Caco-2 (cell line): ENCODE data around the gene GP5. TPM values are rescaled to one million over a fixed set of nuclear protein-coding genes. Genes with fewer than 3 reads are reported as not detected.

Experiments
- BruUV-seq: library from RNA; stranded (reverse); fragments of 400-500 nt; replicated peaks from 2 replicates; lab custom pipeline; 2021; lab: Mats Ljungman, UMichigan
- CTCF ChIA-PET: fragments of 300-600 bp; sonication (Branson Sonifier 250); formaldehyde crosslinking; loops from one replicate; lab custom pipeline; 2022; ENCODE audit warnings: antibody characterized with exemption; lab: Charles Lee
- POLR2A ChIA-PET: fragments of 300-600 bp; sonication (Branson Sonifier 250); formaldehyde crosslinking; loops from one replicate; lab custom pipeline; 2022; ENCODE audit warnings: antibody characterized with exemption; lab: Charles Lee
- DNase-seq, 2 experiments: peaks; one replicate each; pipeline versions ENCODE4 v3.0.0 to v3.0.0-alpha.2; 2020 to 2022
- H3K27me3 ChIP-seq: replicated peaks from 2 replicates; pipeline ENCODE4 v1.6.0; 2011; ENCODE audit warnings: low read length; ENCODE audit not compliant: control insufficient read depth, insufficient read depth
- H3K36me3 ChIP-seq: 2 replicates; pipeline ENCODE4 v1.5.1; 2011; ENCODE audit warnings: low read length; ENCODE audit not compliant: control insufficient read depth, insufficient read depth
- H3K4me1 ChIP-seq: fragments of 250-450 bp; sonication (Bioruptor Pico); 2 replicates; pipeline ENCODE4 v1.5.1; 2020; ENCODE audit warnings: mild to moderate bottlenecking
- H3K4me3 ChIP-seq: 2 replicates; pipeline ENCODE4 v1.5.1; 2011; ENCODE audit warnings: low read depth, mild to moderate bottlenecking, control low read depth, low read length
- H3K9me3 ChIP-seq: fragments of 250-450 bp; sonication (Bioruptor Pico); 2 replicates; pipeline ENCODE4 v1.5.1; 2020; ENCODE audit warnings: mild to moderate bottlenecking, moderate library complexity
- H3K27ac Mint-ChIP-seq: one replicate; pipeline ENCODE4 v1.8.0; 2022; ENCODE audit warnings: mixed read lengths; ENCODE audit not compliant: unreplicated experiment
- H3K27me3 Mint-ChIP-seq: one replicate; pipeline ENCODE4 v1.8.0; 2022; ENCODE audit warnings: mixed read lengths; ENCODE audit not compliant: insufficient read depth, unreplicated experiment
- H3K36me3 Mint-ChIP-seq: one replicate; pipeline ENCODE4 v1.8.0; 2022; ENCODE audit warnings: mild to moderate bottlenecking, mixed read lengths; ENCODE audit not compliant: insufficient read depth, unreplicated experiment
- H3K4me1 Mint-ChIP-seq: one replicate; pipeline ENCODE4 v1.8.0; 2022; ENCODE audit warnings: low read depth, mixed read lengths; ENCODE audit not compliant: unreplicated experiment
- H3K4me3 Mint-ChIP-seq: one replicate; pipeline ENCODE4 v1.8.0; 2022; ENCODE audit warnings: mild to moderate bottlenecking, moderate library complexity, mixed read lengths; ENCODE audit not compliant: unreplicated experiment
- H3K9me3 Mint-ChIP-seq: one replicate; pipeline ENCODE4 v1.8.0; 2022; ENCODE audit warnings: mixed read lengths; ENCODE audit not compliant: unreplicated experiment
- intact Hi-C: fragments of 100-400 bp; cut with micrococcal nuclease; formaldehyde crosslinking; loops from one replicate; pipeline ENCODE4 v1.10.0; 2022; ENCODE audit not compliant: unreplicated experiment
- total RNA-seq: library from RNA; stranded (reverse); gene quantifications from 2 replicates; pipeline ENCODE4 v1.2.3, GENCODE V29; 2022
- TF ChIP-seq, protein P1 (sequence below), 2 experiments: fragments of 200-600 bp in 1 of 2; IDR thresholded peaks; 1 replicate in 1 of 2; 2 replicates in 1 of 2; pipeline versions ENCODE4 v1.5.1 to v1.8.0; 2011 to 2022; ENCODE audit warnings: antibody characterized with exemption in 1 of 2, control low read depth in 1 of 2, inconsistent platforms in 1 of 2, low read depth in 1 of 2, low read length in 1 of 2, mild to moderate bottlenecking in 1 of 2, moderate library complexity in 1 of 2; ENCODE audit not compliant: insufficient read depth in 1 of 2, severe bottlenecking in 1 of 2, unreplicated experiment in 1 of 2

The GP5 gene
- total RNA-seq, 1 experiment from 2014 or later, result 0.25 TPM

- Mint-ChIP-seq H3K9me3 (no peaks in the 10 kb centered on the region), H3K27ac (no peak overlapping the region), H3K27me3 (no peaks in the 10 kb centered on the region), H3K4me1 (peaks cover 7% of the 10 kb centered on the region), H3K36me3 (peaks cover 23% of the 10 kb centered on the region), H3K4me3 (no peak overlapping the region)
- ChIA-PET CTCF (no interaction called here), POLR2A (interaction anchor here (0.6 kb wide), 1 partner anchor 11 kb away, joined by 9 read pairs; no protein-coding TSS in a partner anchor)
- Histone ChIP-seq H3K4me1 (peaks cover 14% of the 10 kb centered on the region), H3K9me3 (no peaks in the 10 kb centered on the region), H3K36me3 (no peaks in the 10 kb centered on the region), H3K4me3 (no peak overlapping the region), H3K27me3 (no peaks in the 10 kb centered on the region)
- intact Hi-C loops, result loop anchor here (5.0 kb wide), 1 partner anchor 33 kb away; the partner anchor contains the start of gene LRRC15
- TF ChIP-seq, protein P1, sequence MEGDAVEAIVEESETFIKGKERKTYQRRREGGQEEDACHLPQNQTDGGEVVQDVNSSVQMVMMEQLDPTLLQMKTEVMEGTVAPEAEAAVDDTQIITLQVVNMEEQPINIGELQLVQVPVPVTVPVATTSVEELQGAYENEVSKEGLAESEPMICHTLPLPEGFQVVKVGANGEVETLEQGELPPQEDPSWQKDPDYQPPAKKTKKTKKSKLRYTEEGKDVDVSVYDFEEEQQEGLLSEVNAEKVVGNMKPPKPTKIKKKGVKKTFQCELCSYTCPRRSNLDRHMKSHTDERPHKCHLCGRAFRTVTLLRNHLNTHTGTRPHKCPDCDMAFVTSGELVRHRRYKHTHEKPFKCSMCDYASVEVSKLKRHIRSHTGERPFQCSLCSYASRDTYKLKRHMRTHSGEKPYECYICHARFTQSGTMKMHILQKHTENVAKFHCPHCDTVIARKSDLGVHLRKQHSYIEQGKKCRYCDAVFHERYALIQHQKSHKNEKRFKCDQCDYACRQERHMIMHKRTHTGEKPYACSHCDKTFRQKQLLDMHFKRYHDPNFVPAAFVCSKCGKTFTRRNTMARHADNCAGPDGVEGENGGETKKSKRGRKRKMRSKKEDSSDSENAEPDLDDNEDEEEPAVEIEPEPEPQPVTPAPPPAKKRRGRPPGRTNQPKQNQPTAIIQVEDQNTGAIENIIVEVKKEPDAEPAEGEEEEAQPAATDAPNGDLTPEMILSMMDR (IDR thresholded peaks at IDR 0.05; ENCODE audit: insufficient read depth in 1 of 2, low read depth in 1 of 2, low read length in 1 of 2, severe bottlenecking in 1 of 2, unreplicated experiment in 1 of 2), result no peak
- DNase-seq, result no peak
- BruUV-seq, result no TSS peak
Measured at GRCh38 chr3:194399874-194400411, 877 bp upstream of the GP5 start.

GRCh38 chr3:194397757-194398312 lies 1.2 kb downstream of the GP5 start:
- H3K27me3 ChIP-seq, result no peaks in the 10 kb centered on the region
- H3K36me3 ChIP-seq, result no peaks in the 10 kb centered on the region
- TF ChIP-seq, protein P1 (IDR thresholded peaks at IDR 0.05; ENCODE audit: insufficient read depth in 1 of 2, low read depth in 1 of 2, low read length in 1 of 2, severe bottlenecking in 1 of 2, unreplicated experiment in 1 of 2), result no peak
- DNase-seq, result no peak
- intact Hi-C loops, result no loop called here
- H3K4me3 ChIP-seq, result no peak overlapping the region
- H3K9me3 ChIP-seq, result no peaks in the 10 kb centered on the region
- Mint-ChIP-seq H3K27ac (no peak overlapping the region), H3K4me3 (no peak overlapping the region), H3K36me3 (peaks cover 14% of the 10 kb centered on the region), H3K9me3 (no peaks in the 10 kb centered on the region), H3K27me3 (no peaks in the 10 kb centered on the region), H3K4me1 (peaks cover 7% of the 10 kb centered on the region)
- POLR2A ChIA-PET, result no interaction called here
- CTCF ChIA-PET, result no interaction called here
- peaks cover 17% of the 10 kb centered on the region for H3K4me1 ChIP-seq
- BruUV-seq, result no TSS peak

DNA sequence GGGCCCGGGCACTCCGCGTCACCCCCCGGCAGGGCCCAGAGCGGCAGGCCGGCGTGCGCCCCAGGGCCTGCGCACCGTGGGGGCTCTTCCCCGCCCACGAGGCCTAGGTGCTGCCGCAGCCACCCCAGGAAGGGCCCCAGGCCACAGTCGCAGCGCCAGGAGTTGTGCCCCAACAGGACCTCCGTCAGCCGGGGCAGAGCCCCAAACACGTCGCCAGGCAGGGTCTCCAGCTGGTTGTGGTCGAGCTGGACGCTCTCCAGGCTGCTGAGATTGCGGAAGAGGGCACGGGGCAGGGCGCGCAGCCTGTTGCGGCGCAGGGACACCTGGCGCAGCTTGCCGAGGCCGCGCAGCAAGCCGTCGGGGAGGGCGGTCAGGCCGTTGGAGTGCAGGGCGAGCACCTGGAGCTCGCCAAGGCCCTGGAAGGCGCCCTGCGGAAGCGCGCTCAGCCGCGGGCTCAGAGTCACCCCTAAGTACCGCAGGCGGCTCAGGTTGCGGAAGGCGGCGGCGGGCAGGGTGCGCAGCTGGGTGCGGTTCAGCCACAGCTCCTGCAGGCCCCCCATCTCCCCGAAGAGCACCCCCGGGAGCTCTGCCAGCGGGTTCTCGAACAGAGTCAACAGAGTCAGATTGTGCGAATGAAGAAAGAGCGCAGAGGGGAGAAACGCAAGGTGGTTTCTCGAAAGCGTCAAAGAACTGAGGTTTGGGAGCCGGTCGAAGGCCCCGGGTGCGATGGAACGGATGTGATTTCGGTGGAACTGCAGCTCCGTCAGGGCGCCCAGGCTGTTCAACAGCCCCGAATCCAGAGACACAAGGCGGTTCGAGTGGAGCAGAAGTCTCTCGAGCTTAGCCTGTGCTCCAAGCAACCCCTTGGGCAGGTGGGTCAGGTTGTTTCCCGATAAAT lies 2.0 kb downstream of the GP5 start:
- Histone ChIP-seq H3K4me3 (no peak overlapping the region), H3K9me3 (no peaks in the 10 kb centered on the region), H3K27me3 (no peaks in the 10 kb centered on the region), H3K4me1 (peaks cover 17% of the 10 kb centered on the region), H3K36me3 (no peaks in the 10 kb centered on the region)
- ChIA-PET POLR2A (no interaction called here), CTCF (no interaction called here)
- Mint-ChIP-seq H3K4me1 (peaks cover 7% of the 10 kb centered on the region), H3K36me3 (peaks cover 10% of the 10 kb centered on the region), H3K27me3 (no peaks in the 10 kb centered on the region), H3K27ac (no peak overlapping the region), H3K4me3 (no peak overlapping the region), H3K9me3 (no peaks in the 10 kb centered on the region)
- no TSS peak for BruUV-seq
- DNase-seq, result no peak
- intact Hi-C loops, result no loop called here
- TF ChIP-seq, protein P1 (IDR thresholded peaks at IDR 0.05; ENCODE audit: insufficient read depth in 1 of 2, low read depth in 1 of 2, low read length in 1 of 2, severe bottlenecking in 1 of 2, unreplicated experiment in 1 of 2), result no peak
